ENCODE measurements around the gene PLPP4.

DNA sequence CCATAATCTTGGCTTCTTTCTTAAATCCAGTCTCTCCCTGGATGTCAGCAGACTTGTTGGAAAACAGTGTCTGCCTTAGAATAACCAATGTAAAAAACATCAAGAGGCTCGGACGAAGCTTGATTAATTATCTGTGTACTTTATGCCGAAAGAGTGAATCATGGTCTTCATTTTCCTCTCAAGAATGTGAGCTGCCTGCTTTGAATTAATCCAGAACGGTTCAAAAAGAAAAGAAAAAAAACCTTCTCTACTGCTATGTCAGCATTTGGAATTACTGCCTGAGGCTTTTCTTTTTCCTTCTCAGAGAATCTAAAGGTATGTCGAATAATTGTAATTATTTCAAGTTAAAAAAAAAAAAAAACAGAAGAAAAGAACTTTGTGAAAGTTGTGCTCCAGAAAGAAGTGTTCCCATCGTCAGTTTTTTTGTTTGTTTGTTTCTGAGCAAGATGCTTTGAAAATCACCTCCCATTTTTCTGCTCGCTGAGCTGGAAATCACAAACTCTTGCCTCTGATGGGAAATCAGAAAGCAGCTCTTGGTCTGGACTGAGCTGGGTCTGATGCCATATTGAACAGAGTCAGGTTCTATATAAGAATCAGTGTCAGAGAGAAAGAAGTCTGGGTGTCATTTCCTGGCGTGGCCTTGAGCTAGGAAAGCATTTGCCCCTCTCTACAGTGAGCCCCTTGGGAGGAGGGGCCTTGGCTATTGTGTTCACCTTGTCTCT is 20.2 kb downstream of the PLPP4 start:
- TF ChIP-seq POLR2A (IDR thresholded peaks at IDR 0.05; ENCODE audit: low read depth, low read length), result no peak
- TF ChIP-seq POLR2AphosphoS5 (IDR thresholded peaks at IDR 0.05; ENCODE audit: low read depth, low read length), result no peak
- TF ChIP-seq TAF1 (IDR thresholded peaks at IDR 0.05; ENCODE audit: low read depth, low read length), result no peak
- TF ChIP-seq SPI1 (IDR thresholded peaks at IDR 0.05; ENCODE audit: low read depth, low read length), result no peak
- TF ChIP-seq PAX5 (IDR thresholded peaks at IDR 0.05; ENCODE audit: insufficient read depth, low read length, severe bottlenecking), result no peak
